Measurements from ENCODE around the gene ZDHHC14.

DNA sequence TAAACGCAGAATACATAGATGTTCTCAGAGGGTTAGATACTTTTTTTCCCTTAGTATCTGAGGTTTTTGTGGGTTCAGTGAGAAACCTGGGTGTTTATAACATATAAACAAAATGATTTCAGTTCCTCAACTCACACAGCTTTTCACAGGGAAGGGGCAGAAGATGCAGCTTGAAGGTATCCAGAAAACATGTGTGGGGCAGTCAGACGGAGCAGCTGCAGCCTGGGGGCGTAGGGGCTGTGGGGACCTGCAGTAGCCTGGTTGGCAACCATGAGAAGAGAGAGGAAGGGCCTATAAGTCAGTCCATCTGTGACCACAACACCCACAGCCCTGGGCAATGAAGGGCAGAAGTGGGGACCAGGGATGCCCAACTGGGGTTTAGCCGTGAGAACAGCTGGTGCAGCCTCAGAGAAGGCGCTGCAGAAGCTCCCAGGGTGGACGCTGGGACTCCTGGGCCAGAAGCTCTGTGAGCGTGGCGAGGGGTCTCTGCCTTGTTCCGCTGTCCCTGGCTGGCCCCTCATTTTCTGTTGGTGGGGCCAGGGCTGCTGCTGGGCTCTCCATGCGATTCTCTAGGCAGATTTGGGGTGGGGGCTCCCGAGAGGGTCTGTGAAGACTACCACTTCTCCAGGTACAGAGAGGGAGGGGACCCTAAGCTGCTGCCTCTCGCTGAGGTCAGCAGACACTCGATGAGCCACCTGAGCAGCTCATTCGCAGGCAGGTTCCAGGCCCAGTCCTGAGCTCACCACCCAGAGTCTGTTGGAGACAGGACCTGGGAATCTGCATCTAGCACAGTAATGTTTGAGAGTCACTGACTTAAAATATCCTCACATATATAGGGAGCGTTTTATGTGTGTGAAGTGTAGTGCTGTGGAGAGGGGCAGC lies 181.2 kb downstream of the ZDHHC14 start:
- TF ChIP-seq ZFP3 (CRISPR knock-in tag; IDR thresholded peaks at IDR 0.05) (no peak), ZNF8 (CRISPR knock-in tag; IDR thresholded peaks at IDR 0.05) (no peak), PATZ1 (CRISPR knock-in tag; IDR thresholded peaks at IDR 0.05; ENCODE audit: borderline replicate concordance) (no peak), RARB (CRISPR knock-in tag; IDR thresholded peaks at IDR 0.05) (no peak), ZFP30 (CRISPR knock-in tag; IDR thresholded peaks at IDR 0.05) (no peak), SNAI2 (CRISPR knock-in tag; IDR thresholded peaks at IDR 0.05) (no peak), OSR1 (CRISPR knock-in tag; IDR thresholded peaks at IDR 0.05) (no peak), CSDC2 (CRISPR knock-in tag; IDR thresholded peaks at IDR 0.05) (no peak)
- TF ChIP-seq, protein P1, sequence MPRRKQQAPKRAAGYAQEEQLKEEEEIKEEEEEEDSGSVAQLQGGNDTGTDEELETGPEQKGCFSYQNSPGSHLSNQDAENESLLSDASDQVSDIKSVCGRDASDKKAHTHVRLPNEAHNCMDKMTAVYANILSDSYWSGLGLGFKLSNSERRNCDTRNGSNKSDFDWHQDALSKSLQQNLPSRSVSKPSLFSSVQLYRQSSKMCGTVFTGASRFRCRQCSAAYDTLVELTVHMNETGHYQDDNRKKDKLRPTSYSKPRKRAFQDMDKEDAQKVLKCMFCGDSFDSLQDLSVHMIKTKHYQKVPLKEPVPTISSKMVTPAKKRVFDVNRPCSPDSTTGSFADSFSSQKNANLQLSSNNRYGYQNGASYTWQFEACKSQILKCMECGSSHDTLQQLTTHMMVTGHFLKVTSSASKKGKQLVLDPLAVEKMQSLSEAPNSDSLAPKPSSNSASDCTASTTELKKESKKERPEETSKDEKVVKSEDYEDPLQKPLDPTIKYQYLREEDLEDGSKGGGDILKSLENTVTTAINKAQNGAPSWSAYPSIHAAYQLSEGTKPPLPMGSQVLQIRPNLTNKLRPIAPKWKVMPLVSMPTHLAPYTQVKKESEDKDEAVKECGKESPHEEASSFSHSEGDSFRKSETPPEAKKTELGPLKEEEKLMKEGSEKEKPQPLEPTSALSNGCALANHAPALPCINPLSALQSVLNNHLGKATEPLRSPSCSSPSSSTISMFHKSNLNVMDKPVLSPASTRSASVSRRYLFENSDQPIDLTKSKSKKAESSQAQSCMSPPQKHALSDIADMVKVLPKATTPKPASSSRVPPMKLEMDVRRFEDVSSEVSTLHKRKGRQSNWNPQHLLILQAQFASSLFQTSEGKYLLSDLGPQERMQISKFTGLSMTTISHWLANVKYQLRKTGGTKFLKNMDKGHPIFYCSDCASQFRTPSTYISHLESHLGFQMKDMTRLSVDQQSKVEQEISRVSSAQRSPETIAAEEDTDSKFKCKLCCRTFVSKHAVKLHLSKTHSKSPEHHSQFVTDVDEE (CRISPR knock-in tag; IDR thresholded peaks at IDR 0.05) = no peak

Measured in SK-N-SH treated with all-trans-retinoic acid at 6 μM for 48 hours (cell line).